K562 (cell line): ENCODE measurements around the gene FAM3C. TPM values are rescaled to one million over a fixed set of nuclear protein-coding genes. Genes with fewer than 3 reads are reported as not detected.
A peak's percentile ranks its signal among the peaks of the same experiment; 100 is the strongest.

Experiments
- CHD4 ChIP-seq: fragments of 200-600 bp; sonication (generic); IDR thresholded peaks from 3 replicates; pipeline ENCODE4 v1.6.1; 2012; ENCODE audit warnings: low read depth, mild to moderate bottlenecking, mixed read lengths, low read length, inconsistent platforms; ENCODE audit not compliant: insufficient read depth, insufficient replicate concordance, poor library complexity, severe bottlenecking
- ELF2 ChIP-seq: fragments of 250-450 bp; sonication (Bioruptor Pico); IDR thresholded peaks from 2 replicates; pipeline ENCODE4 v1.5.0; 2021; ENCODE audit warnings: mild to moderate bottlenecking
- MAFG ChIP-seq: fragments of 450-650 bp; conservative IDR thresholded peaks from 2 replicates; pipeline ENCODE4 v1.6.1; 2016; ENCODE audit warnings: missing genetic modification characterization, missing compliant biosample characterization
- MECOM ChIP-seq: fragments of 250-450 bp; sonication (Bioruptor Pico); IDR thresholded peaks from 2 replicates; pipeline ENCODE4 v1.8.0; 2022; ENCODE audit warnings: inconsistent platforms
- NKRF ChIP-seq: fragments of 450-650 bp; IDR thresholded peaks from 2 replicates; pipeline ENCODE4 v1.6.1; 2016; ENCODE audit warnings: borderline replicate concordance
- NONO ChIP-seq, 2 experiments: fragments of 200-400 bp in 1 of 2; fragments of 450-650 bp in 1 of 2; formaldehyde crosslinking in 1 of 2; IDR thresholded peaks; 2 replicates each; pipeline ENCODE4 v1.6.1; 2017; ENCODE audit warnings: low read depth in 2 of 2, mild to moderate bottlenecking in 2 of 2, moderate library complexity in 2 of 2, low read length in 1 of 2
- NR1H2 ChIP-seq: sonication (generic); formaldehyde crosslinking; IDR thresholded peaks from 2 replicates; pipeline ENCODE4 v1.4.0; 2020; ENCODE audit warnings: mild to moderate bottlenecking, missing genetic modification reagents
- OTX1 ChIP-seq: fragments of 450-650 bp; formaldehyde crosslinking; IDR thresholded peaks from 2 replicates; pipeline ENCODE4 v1.4.0; 2022; ENCODE audit warnings: mild to moderate bottlenecking
- PBX2 ChIP-seq, 2 experiments: IDR thresholded peaks in 1 of 2; conservative IDR thresholded peaks in 1 of 2; 2 replicates each; pipeline ENCODE4 v1.6.1; 2016; ENCODE audit warnings: low read depth in 2 of 2, mild to moderate bottlenecking in 1 of 2, missing compliant biosample characterization in 1 of 2, missing genetic modification characterization in 1 of 2, moderate library complexity in 1 of 2
- ZNF143 ChIP-seq: sonication (generic); formaldehyde crosslinking; IDR thresholded peaks from 2 replicates; pipeline ENCODE4 v1.9.0; 2022; ENCODE audit warnings: mild to moderate bottlenecking, missing genetic modification reagents
- ZNF384 ChIP-seq: IDR thresholded peaks from 2 replicates; pipeline ENCODE4 v1.6.1; 2012; ENCODE audit warnings: low read depth, low read length, improper control_type of control experiment
- polyA plus RNA-seq, 8 experiments: library from polyadenylated mRNA; depleted of rRNA in 4 of 8; stranded (reverse) in 5 of 8; unstranded in 3 of 8; fragments of >200 nt; fragmentation: Nextera tagmentation in 2 of 8; fragmentation: Illumina TruSeq in 1 of 8; extraction: Ambion mirVana in 2 of 8; extraction: Trizol in 1 of 8; gene quantifications; 2 replicates each; pipeline versions ENCODE4 v1.2.1 to v1.2.3, GENCODE V29; 2011 to 2014; ENCODE audit warnings: inconsistent platforms in 1 of 8, missing spikeins in 1 of 8
- total RNA-seq, 7 experiments: library from RNA; depleted of rRNA in 6 of 7; stranded (reverse); fragments of >200 nt in 6 of 7; fragmentation: Illumina TruSeq in 2 of 7; extraction: Trizol in 2 of 7; gene quantifications; 2 replicates each; pipeline versions ENCODE4 v1.2.1 to v1.2.3, GENCODE V29; 2011 to 2021; ENCODE audit warnings: low replicate concordance in 1 of 7
- TF ChIP-seq, protein P1 (sequence below): IDR thresholded peaks from 2 replicates; pipeline ENCODE4 v1.6.1; 2011; ENCODE audit warnings: borderline replicate concordance, low read depth, mild to moderate bottlenecking, moderate library complexity, low read length; ENCODE audit not compliant: insufficient read depth, poor library complexity, severe bottlenecking
- TF ChIP-seq, protein P2 (sequence below): sonication (generic); formaldehyde crosslinking; IDR thresholded peaks from 2 replicates; pipeline ENCODE4 v1.8.0; 2022; ENCODE audit warnings: missing genetic modification reagents, mild to moderate bottlenecking, moderate library complexity, borderline replicate concordance
- TF ChIP-seq, protein P3 (sequence below): IDR thresholded peaks from 2 replicates; pipeline ENCODE4 v1.6.1; 2016; ENCODE audit warnings: missing genetic modification characterization, missing compliant biosample characterization
- TF ChIP-seq, protein P4 (sequence below): fragments of 250-450 bp; sonication (Bioruptor Pico); IDR thresholded peaks from 2 replicates; pipeline ENCODE4 v1.8.0; 2022; ENCODE audit warnings: moderate library complexity, mild to moderate bottlenecking, inconsistent platforms

The FAM3C gene
- total and polyA plus RNA-seq, 9 of the 15 experiments (the other 6 are each of a cell fraction or from before 2014, with no cell fraction given): 10.6 to 42.6 (median 30.0) TPM

DNA sequence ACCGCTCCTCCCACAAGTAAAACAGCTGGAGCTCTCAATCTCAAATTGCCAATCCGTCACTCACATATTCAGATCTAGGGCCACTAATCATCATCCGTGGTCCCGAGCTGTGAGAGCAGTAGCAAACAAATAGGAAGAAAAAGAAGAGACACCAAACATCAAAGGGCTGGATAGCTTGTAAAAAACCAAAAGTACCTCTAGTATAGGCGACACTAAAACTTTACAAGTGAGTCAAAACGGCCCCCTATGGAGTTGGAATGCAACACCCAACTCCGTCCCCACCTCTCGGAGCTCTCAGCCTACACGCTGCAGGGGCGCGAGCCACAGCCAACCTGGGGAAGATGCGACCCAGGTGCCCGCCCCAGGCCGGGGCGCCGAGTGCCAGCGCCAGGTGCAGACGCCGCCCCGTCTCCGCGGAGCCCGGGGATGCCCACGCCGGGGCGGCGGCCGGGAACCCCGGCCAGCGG is 581 bp downstream of the FAM3C start (continued):
- TF ChIP-seq, protein P1, sequence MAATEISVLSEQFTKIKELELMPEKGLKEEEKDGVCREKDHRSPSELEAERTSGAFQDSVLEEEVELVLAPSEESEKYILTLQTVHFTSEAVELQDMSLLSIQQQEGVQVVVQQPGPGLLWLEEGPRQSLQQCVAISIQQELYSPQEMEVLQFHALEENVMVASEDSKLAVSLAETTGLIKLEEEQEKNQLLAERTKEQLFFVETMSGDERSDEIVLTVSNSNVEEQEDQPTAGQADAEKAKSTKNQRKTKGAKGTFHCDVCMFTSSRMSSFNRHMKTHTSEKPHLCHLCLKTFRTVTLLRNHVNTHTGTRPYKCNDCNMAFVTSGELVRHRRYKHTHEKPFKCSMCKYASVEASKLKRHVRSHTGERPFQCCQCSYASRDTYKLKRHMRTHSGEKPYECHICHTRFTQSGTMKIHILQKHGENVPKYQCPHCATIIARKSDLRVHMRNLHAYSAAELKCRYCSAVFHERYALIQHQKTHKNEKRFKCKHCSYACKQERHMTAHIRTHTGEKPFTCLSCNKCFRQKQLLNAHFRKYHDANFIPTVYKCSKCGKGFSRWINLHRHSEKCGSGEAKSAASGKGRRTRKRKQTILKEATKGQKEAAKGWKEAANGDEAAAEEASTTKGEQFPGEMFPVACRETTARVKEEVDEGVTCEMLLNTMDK: no peak
- TF ChIP-seq, protein P2, sequence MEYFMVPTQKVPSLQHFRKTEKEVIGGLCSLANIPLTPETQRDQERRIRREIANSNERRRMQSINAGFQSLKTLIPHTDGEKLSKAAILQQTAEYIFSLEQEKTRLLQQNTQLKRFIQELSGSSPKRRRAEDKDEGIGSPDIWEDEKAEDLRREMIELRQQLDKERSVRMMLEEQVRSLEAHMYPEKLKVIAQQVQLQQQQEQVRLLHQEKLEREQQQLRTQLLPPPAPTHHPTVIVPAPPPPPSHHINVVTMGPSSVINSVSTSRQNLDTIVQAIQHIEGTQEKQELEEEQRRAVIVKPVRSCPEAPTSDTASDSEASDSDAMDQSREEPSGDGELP (CRISPR knock-in tag): peak; percentile 40; the same call in 1 of the 2 replicates
- TF ChIP-seq NKRF (peak; percentile 41; the same call in 1 of the 2 replicates), CHD4 (no peak), ZNF143 (no peak), ZNF384 (peak; percentile 20; the same call in 1 of the 2 replicates), NONO (IDR thresholded peaks at IDR 0.05; ENCODE audit: low read depth in 2 of 2, low read length in 1 of 2) (0 out of 4 replicates have a peak, but pooled peaks of 1 of the 2 experiments have one; percentile 9), PBX2 (CRISPR knock-in tag; IDR thresholded peaks at IDR 0.05; ENCODE audit: low read depth) (no peak), PBX2 (tag; conservative IDR thresholded peaks at IDR 0.05; ENCODE audit: low read depth) (0 out of 2 replicates have a peak, but pooled peaks have one; percentile 28), OTX1 (CRISPR knock-in tag) (0 out of 2 replicates have a peak, but pooled peaks have one; percentile 26), MAFG (no peak), ELF2 (no peak), NR1H2 (CRISPR knock-in tag) (no peak), MECOM (CRISPR knock-in tag) (peak; percentile 19; the same call in 1 of the 2 replicates)
- TF ChIP-seq, protein P3, sequence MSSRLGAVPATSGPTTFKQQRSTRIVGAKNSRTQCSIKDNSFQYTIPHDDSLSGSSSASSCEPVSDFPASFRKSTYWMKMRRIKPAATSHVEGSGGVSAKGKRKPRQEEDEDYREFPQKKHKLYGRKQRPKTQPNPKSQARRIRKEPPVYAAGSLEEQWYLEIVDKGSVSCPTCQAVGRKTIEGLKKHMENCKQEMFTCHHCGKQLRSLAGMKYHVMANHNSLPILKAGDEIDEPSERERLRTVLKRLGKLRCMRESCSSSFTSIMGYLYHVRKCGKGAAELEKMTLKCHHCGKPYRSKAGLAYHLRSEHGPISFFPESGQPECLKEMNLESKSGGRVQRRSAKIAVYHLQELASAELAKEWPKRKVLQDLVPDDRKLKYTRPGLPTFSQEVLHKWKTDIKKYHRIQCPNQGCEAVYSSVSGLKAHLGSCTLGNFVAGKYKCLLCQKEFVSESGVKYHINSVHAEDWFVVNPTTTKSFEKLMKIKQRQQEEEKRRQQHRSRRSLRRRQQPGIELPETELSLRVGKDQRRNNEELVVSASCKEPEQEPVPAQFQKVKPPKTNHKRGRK (tag): no peak
- TF ChIP-seq, protein P4, sequence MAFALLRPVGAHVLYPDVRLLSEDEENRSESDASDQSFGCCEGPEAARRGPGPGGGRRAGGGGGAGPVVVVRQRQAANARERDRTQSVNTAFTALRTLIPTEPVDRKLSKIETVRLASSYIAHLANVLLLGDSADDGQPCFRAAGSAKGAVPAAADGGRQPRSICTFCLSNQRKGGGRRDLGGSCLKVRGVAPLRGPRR (CRISPR knock-in tag): no peak
